GM21360 (cell line): Measurements from ENCODE around the gene F3.
A peak's percentile ranks its signal among the peaks of the same experiment; 100 is the strongest.
"Not testable (repeated sequence)": the region's sequence is repeated elsewhere in the genome, so short reads cannot be mapped to it uniquely, and the experiment has no call there.

Source experiments
- ATAC-seq: cut with Tn5 transposase; IDR thresholded peaks from one replicate; pipeline ENCODE4 v1.9.1; 2021; ENCODE audit warnings: mild to moderate bottlenecking, moderate library complexity; ENCODE audit not compliant: unreplicated experiment

F3 gene

GRCh38 chr1:94541246-94542087, at the start of gene F3:
TSS of gene F3 (minus strand) at chr1:94541759. CDS start at chr1:94541636, 123 bp downstream.
- peak; percentile 81 for ATAC-seq

DNA sequence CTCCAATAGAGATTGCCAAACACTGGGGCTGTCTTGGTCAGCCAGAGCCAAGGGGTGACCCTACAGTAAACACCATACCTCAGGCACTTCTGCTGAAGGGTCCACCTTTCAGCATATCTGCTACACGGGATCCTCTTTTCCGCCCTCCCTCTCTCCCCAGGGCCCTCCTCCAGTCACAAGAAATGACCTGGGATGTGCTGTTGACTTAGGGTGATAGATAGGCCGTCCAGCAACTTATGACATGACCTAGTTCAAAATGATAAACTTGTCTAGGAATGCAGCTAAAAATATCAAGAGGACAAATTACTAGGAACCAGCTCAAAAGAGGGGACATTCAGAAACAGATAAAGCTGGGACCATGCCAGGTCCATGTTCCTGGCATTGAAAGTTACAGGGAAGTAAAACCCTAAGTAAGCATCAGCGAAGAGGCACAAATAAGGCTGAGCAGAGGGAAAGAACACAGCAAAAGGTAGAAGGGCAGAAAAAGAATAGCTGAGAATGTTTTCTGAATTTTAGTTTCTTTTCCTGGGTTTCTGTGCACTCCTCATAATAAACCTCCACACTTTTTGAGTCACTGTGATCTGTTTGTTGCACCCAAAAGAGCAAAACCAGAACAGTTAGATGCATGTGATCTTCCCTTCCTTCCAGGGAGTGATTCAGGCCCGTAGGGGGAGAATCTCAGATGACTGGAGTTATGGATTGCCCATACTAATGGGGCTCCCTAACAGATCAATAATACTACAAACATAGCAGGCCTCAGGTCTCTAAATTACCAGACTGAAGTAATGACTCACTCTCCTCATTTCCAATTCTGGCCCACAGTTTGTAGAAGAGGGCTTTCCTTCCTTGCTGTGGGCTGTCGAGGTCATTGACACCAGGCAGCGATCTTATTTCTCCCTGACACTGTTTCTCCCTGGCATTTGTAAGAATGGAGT, 48.9 kb upstream of the F3 start:
- ATAC-seq = no peak

DNA sequence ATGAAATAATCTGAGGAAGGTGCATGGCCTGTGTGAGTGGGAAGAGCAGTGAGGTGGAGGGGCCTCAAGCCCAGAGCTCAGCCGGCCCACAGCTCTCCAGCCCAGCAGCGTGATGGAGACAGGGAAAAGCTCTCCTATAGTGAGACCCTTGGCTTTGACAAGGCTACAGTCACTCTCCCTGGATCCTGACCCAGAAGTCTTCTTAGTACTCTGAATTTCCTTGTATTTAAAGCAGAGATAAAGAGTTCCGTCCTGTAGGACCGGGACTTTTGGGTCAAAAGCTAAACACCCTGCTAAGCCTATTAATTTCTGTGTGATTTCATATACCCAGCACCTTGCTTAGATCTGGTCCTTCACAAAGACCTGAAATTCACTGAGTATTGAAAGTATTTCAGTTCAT, 48.2 kb upstream of the F3 start:
- no peak for ATAC-seq

DNA sequence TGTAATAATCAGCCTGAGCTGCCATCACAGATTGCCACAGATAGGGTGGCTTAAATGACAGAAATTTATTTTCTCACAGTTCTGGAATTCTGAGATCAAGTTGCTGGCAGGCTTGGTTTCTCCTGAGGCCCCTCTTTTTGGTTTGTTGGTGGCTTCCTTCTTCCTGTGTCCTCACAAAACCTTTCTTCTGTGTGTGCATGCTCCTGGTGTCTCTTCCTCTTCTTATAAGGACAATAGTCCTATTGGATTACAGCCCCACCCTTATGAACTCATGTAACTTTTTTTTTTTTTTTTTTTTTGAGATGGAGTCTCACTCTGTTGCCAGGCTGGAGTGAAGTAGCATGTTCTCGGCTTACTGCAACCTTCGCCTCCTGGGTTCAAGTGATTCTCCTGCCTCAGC, 41.0 kb upstream of the F3 start:
- no peak for ATAC-seq

- no peak for ATAC-seq
These were observed 39.0 kb upstream of the F3 start for GRCh38 chr1:94580367-94581115.

- no peak for ATAC-seq
These were observed 38.3 kb upstream of the F3 start for GRCh38 chr1:94579876-94580294.

DNA sequence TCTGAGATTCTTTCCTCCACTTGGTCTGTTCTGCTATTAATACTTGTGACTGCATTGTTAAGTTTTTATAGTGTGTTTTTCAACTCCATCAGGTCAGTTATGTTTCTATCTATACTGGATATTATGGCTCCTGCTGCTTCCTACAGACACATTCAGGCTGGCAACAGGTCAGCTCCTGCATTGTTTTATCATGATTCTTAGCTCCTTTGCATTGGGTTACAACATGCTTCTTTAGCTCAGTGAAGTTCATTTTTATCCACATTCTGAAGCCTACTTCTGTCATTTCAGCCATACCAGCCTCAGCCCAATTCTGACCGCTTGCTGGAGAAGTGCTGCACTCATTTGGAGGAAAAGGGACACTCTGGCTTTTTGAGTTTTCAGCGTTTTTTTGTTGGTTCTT, 37.3 kb upstream of the F3 start:
- ATAC-seq = no peak

- ATAC-seq = not testable (repeated sequence)
These were observed 32.4 kb upstream of the F3 start for GRCh38 chr1:94573917-94574316.

- no peak for ATAC-seq
These were observed 31.2 kb upstream of the F3 start for GRCh38 chr1:94572780-94573179.

GRCh38 chr1:94570965-94571364, 29.4 kb upstream of the F3 start:
- ATAC-seq = not testable (repeated sequence)

DNA sequence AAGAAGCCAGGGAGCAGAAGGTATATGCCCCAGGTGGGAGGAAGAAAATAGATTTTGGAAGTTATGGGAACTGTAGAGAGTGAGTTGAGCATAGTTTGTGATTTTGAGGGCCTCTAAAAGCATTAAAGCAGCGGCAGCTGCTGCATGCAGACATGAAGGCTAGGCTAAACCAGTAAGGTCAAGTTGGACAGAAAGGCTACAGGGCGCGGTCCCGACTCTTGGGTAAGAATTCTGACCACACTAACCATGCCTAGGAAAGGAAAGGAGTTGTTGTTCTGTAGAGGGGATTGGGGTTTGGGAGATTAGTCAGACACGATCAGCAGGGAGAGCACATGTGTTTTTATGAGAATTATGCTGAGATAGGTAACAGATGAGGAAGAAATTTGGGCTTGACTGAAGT, 27.2 kb upstream of the F3 start:
- ATAC-seq = not testable (repeated sequence)

- not testable (repeated sequence) for ATAC-seq
These were observed 26.5 kb upstream of the F3 start for GRCh38 chr1:94567975-94568607.

GRCh38 chr1:94566436-94566835, 24.9 kb upstream of the F3 start:
- ATAC-seq = not testable (repeated sequence)

DNA sequence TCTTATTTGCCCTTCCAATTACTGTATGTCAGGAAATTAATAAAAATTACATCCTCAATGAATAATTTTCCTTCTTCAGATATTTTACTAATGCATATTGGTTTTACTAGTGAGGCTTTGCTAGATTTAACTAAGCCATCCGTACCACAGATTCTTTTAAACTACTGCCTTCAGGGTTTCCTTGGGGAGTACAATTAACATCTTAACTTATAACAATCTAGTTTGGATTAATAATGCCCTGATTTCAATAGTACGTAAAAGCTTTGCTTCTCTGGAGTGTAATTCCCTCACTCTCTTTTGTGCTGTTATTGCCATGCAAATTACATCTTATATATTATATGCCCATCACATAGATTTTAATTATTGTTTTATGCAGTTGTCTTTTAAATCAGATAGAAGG, 24.3 kb upstream of the F3 start:
- no peak for ATAC-seq

- ATAC-seq = no peak
These were observed 21.1 kb upstream of the F3 start for GRCh38 chr1:94562519-94563260.

- no peak for ATAC-seq
These were observed 18.8 kb upstream of the F3 start for GRCh38 chr1:94560333-94560732.

GRCh38 chr1:94559921-94560320, 18.4 kb upstream of the F3 start:
- no peak for ATAC-seq

GRCh38 chr1:94555091-94555490, 13.5 kb upstream of the F3 start:
- no peak for ATAC-seq

DNA sequence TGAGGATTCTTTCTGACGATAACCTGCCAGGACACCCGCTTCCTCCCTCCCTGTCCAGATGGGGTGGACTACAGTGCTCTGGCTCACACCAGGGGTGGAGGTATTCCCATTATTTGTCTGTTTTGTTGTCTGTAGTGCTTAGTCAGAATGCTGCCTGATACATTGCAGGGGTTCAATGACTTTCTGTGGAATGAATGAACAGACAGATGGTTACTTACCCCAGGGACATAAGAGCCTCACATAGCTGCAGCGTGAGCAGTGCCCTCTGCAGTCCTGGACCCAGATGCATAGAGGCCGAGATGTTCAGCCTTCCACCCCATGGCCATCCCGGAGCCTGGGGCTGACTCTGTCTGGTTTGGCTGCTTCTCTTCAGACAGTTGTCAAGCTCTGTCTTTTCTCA, 13.0 kb upstream of the F3 start:
- no peak for ATAC-seq

GRCh38 chr1:94553931-94554330, 12.4 kb upstream of the F3 start:
- no peak for ATAC-seq
